Activated T-cell treated with anti-CD3 and anti-CD28 coated beads, Interleukin-2, amount 50 U/mL, for 72 hours (primary cell): ENCODE results near the gene EXOC4. TPM values are rescaled to one million over a fixed set of nuclear protein-coding genes. Genes with fewer than 3 reads are reported as not detected.
"Not testable (repeated sequence)": the region's sequence is repeated elsewhere in the genome, so short reads cannot be mapped to it uniquely, and the experiment has no call there.

Experiments used
- ATAC-seq, 2 donors: fragments of 150-1000 bp; cut with Tn5 transposase; replicated peaks in 1 of 2; 2 replicates each; pipeline ENCODE4 v1.10.0; 2021; ENCODE audit warnings: moderate library complexity in 2 of 2, mild to moderate bottlenecking in 1 of 2
- DNase-seq, 2 donors: peaks; one replicate each; pipeline ENCODE4 v3.0.0; 2021 to 2022; ENCODE audit warnings: mixed read lengths in 1 of 2
- H3K27ac Mint-ChIP-seq: one replicate; pipeline ENCODE4 v1.8.0; 2022; ENCODE audit warnings: mild to moderate bottlenecking, moderate library complexity, mixed read lengths
- H3K27me3 Mint-ChIP-seq: one replicate; pipeline ENCODE4 v1.8.0; 2022; ENCODE audit warnings: low read depth, mixed read lengths
- H3K36me3 Mint-ChIP-seq, 2 donors: one replicate each; pipeline ENCODE4 v1.8.0; 2022; ENCODE audit warnings: mixed read lengths in 2 of 2, mild to moderate bottlenecking in 1 of 2; ENCODE audit not compliant: insufficient read depth in 2 of 2
- H3K4me1 Mint-ChIP-seq: one replicate; pipeline ENCODE4 v1.8.0; 2022; ENCODE audit warnings: low read depth, mixed read lengths
- H3K4me3 Mint-ChIP-seq, 2 donors: one replicate each; pipeline ENCODE4 v1.8.0; 2022; ENCODE audit warnings: mild to moderate bottlenecking in 2 of 2, mixed read lengths in 2 of 2, moderate library complexity in 2 of 2
- H3K9me3 Mint-ChIP-seq, 2 donors: one replicate each; pipeline ENCODE4 v1.8.0; 2022; ENCODE audit warnings: mixed read lengths in 2 of 2
- total RNA-seq, 2 donors: library from RNA; stranded (reverse); gene quantifications; one replicate each; pipeline ENCODE4 v1.2.3, GENCODE V29; 2022

The EXOC4 gene
- 10 to 100 TPM; 74.1 to 76.3 TPM for total RNA-seq

GRCh38 chr7:133252858-133253518 is at the start of gene EXOC4:
TSS of gene EXOC4 (plus strand) at chr7:133253078.
- no peaks in the 10 kb centered on the region for H3K9me3 Mint-ChIP-seq
- H3K27me3 Mint-ChIP-seq, result no peaks in the 10 kb centered on the region
- no peaks in the 10 kb centered on the region for H3K36me3 Mint-ChIP-seq
- peak within 1 kb of the TSS; percentile 95 to 97 for H3K4me3 Mint-ChIP-seq
- H3K4me1 Mint-ChIP-seq, result peaks cover 45% of the 10 kb centered on the region
- H3K27ac Mint-ChIP-seq, result peak within 1 kb of the TSS; percentile 96
- DNase-seq (peak; percentile 88 to 92), ATAC-seq (peak; percentile 100)

GRCh38 chr7:133203490-133203889 is 49.4 kb upstream of the EXOC4 start:
- Mint-ChIP-seq H3K9me3 (no peaks in the 10 kb centered on the region), H3K27me3 (no peaks in the 10 kb centered on the region), H3K36me3 (peaks cover 0 to 1% of the 10 kb centered on the region in 2 donors), H3K4me1 (no peaks in the 10 kb centered on the region), H3K4me3 (no peak overlapping the region), H3K27ac (no peak overlapping the region)
- no peak for DNase-seq
- no peak for ATAC-seq

- Mint-ChIP-seq H3K27me3 (peaks cover 32% of the 10 kb centered on the region), H3K9me3 (peaks cover 0 to under 1% of the 10 kb centered on the region in 2 donors), H3K27ac (no peak overlapping the region), H3K36me3 (peaks cover 0 to 3% of the 10 kb centered on the region in 2 donors), H3K4me3 (no peak overlapping the region), H3K4me1 (no peaks in the 10 kb centered on the region)
- no peak for ATAC-seq
- no peak for DNase-seq
Observed at GRCh38 chr7:133207687-133208086, 45.2 kb upstream of the EXOC4 start.

- H3K4me1 Mint-ChIP-seq, DNase-seq, H3K4me3 Mint-ChIP-seq, ATAC-seq, H3K9me3 Mint-ChIP-seq, H3K27ac Mint-ChIP-seq, H3K36me3 Mint-ChIP-seq: not testable (repeated sequence)
- peaks cover 35% of the 10 kb centered on the region for H3K27me3 Mint-ChIP-seq
Observed at GRCh38 chr7:133210817-133211216, 42.1 kb upstream of the EXOC4 start.

- H3K9me3 Mint-ChIP-seq, H3K27ac Mint-ChIP-seq, H3K36me3 Mint-ChIP-seq: not testable (repeated sequence)
Observed at GRCh38 chr7:133213772-133214171, 39.1 kb upstream of the EXOC4 start.

GRCh38 chr7:133217773-133218172 is 35.1 kb upstream of the EXOC4 start:
- Mint-ChIP-seq H3K9me3 (peaks cover 0 to 5% of the 10 kb centered on the region in 2 donors), H3K36me3 (no peaks in the 10 kb centered on the region), H3K4me3 (no peak overlapping the region), H3K27me3 (peaks cover 19% of the 10 kb centered on the region), H3K4me1 (no peaks in the 10 kb centered on the region), H3K27ac (no peak overlapping the region)
- ATAC-seq (no peak), DNase-seq (no peak)

More at GRCh38 chr7:133213772-133214171, 39.1 kb upstream of the EXOC4 start:
- not testable (repeated sequence) for ATAC-seq, DNase-seq, H3K4me3 Mint-ChIP-seq, H3K4me1 Mint-ChIP-seq
- H3K27me3 Mint-ChIP-seq, result peaks cover 52% of the 10 kb centered on the region

GRCh38 chr7:133230591-133231194 is 22.2 kb upstream of the EXOC4 start:
- peaks cover 11% of the 10 kb centered on the region for H3K27me3 Mint-ChIP-seq
- no peaks in the 10 kb centered on the region for H3K36me3 Mint-ChIP-seq
- H3K9me3 Mint-ChIP-seq, result peaks cover 0 to under 1% of the 10 kb centered on the region in 2 donors
- no peaks in the 10 kb centered on the region for H3K4me1 Mint-ChIP-seq
- ATAC-seq (no peak), DNase-seq (peak; percentile 42 to 47)
- H3K27ac Mint-ChIP-seq, result no peak overlapping the region
- H3K4me3 Mint-ChIP-seq, result no peak overlapping the region

- DNase-seq (no peak), ATAC-seq (no peak)
- peaks cover 11% of the 10 kb centered on the region for H3K27me3 Mint-ChIP-seq
- H3K36me3 Mint-ChIP-seq, result no peaks in the 10 kb centered on the region
- H3K9me3 Mint-ChIP-seq, result no peaks in the 10 kb centered on the region
- H3K4me1 Mint-ChIP-seq, result no peaks in the 10 kb centered on the region
- H3K4me3 Mint-ChIP-seq, result no peak overlapping the region
- no peak overlapping the region for H3K27ac Mint-ChIP-seq
Observed at GRCh38 chr7:133233142-133233541, 19.7 kb upstream of the EXOC4 start.

GRCh38 chr7:133234961-133235875 is 17.7 kb upstream of the EXOC4 start:
- no peaks in the 10 kb centered on the region for H3K36me3 Mint-ChIP-seq
- H3K9me3 Mint-ChIP-seq, result no peaks in the 10 kb centered on the region
- no peak for DNase-seq
- H3K4me3 Mint-ChIP-seq, result no peak overlapping the region
- peaks cover 14% of the 10 kb centered on the region for H3K27me3 Mint-ChIP-seq
- H3K4me1 Mint-ChIP-seq, result no peaks in the 10 kb centered on the region
- no peak for ATAC-seq
- no peak overlapping the region for H3K27ac Mint-ChIP-seq

GRCh38 chr7:133237545-133237944 is 15.3 kb upstream of the EXOC4 start:
- no peak for DNase-seq
- H3K4me1 Mint-ChIP-seq, result no peaks in the 10 kb centered on the region
- H3K27ac Mint-ChIP-seq, result no peak overlapping the region
- H3K27me3 Mint-ChIP-seq, result peaks cover 17% of the 10 kb centered on the region
- no peaks in the 10 kb centered on the region for H3K9me3 Mint-ChIP-seq
- ATAC-seq, result no peak
- H3K36me3 Mint-ChIP-seq, result no peaks in the 10 kb centered on the region
- no peak overlapping the region for H3K4me3 Mint-ChIP-seq

GRCh38 chr7:133240302-133240701 is 12.6 kb upstream of the EXOC4 start:
- no peak for DNase-seq
- Mint-ChIP-seq H3K4me1 (no peaks in the 10 kb centered on the region), H3K27me3 (peaks cover 20% of the 10 kb centered on the region), H3K36me3 (no peaks in the 10 kb centered on the region), H3K4me3 (no peak overlapping the region), H3K9me3 (no peaks in the 10 kb centered on the region), H3K27ac (no peak overlapping the region)
- no peak for ATAC-seq

GRCh38 chr7:133246558-133246957 is 6.3 kb upstream of the EXOC4 start:
- ATAC-seq, result no peak
- Mint-ChIP-seq H3K27ac (no peak overlapping the region), H3K9me3 (no peaks in the 10 kb centered on the region), H3K27me3 (peaks cover 13% of the 10 kb centered on the region), H3K4me3 (no peak overlapping the region), H3K4me1 (no peaks in the 10 kb centered on the region), H3K36me3 (no peaks in the 10 kb centered on the region)
- no peak for DNase-seq

- H3K27me3 Mint-ChIP-seq, result no peaks in the 10 kb centered on the region
- ATAC-seq, result no peak
- H3K4me1 Mint-ChIP-seq, result peaks cover 10% of the 10 kb centered on the region
- no peak overlapping the region for H3K4me3 Mint-ChIP-seq
- H3K36me3 Mint-ChIP-seq, result no peaks in the 10 kb centered on the region
- no peaks in the 10 kb centered on the region for H3K9me3 Mint-ChIP-seq
- no peak for DNase-seq
- H3K27ac Mint-ChIP-seq, result no peak overlapping the region
Observed at GRCh38 chr7:133248901-133249300, 4.0 kb upstream of the EXOC4 start.
